ENCODE measurements around the gene ATRNL1. TPM values are rescaled to one million over a fixed set of nuclear protein-coding genes. Genes with fewer than 3 reads are reported as not detected.
"Not testable (repeated sequence)": the region's sequence is repeated elsewhere in the genome, so short reads cannot be mapped to it uniquely, and the experiment has no call there.

Gene ATRNL1
- total RNA-seq, 1 donor from 2014 or later = 66.0 TPM

- H3K27ac Mint-ChIP-seq (ENCODE audit: unreplicated experiment) = no peak overlapping the region
- DNase-seq (ENCODE audit: low spot score) = no peak
- peaks cover 5% of the 10 kb centered on the region for H3K4me1 Mint-ChIP-seq (ENCODE audit: low read depth)
- no peak overlapping the region for H3K4me3 Mint-ChIP-seq (ENCODE audit: unreplicated experiment)
- peaks cover 11% of the 10 kb centered on the region for H3K36me3 Mint-ChIP-seq (ENCODE audit: low read depth)
- H3K27me3 Mint-ChIP-seq (ENCODE audit: low read depth) = no peaks in the 10 kb centered on the region
- peaks cover 3% of the 10 kb centered on the region for H3K9me3 Mint-ChIP-seq (ENCODE audit: low read depth)
- TF ChIP-seq CTCF (IDR thresholded peaks at IDR 0.05) = no peak
These were observed 74.6 kb downstream of the ATRNL1 start for GRCh38 chr10:115167751-115168150.

GRCh38 chr10:115171392-115171960 is 78.3 kb downstream of the ATRNL1 start:
- peak; percentile 86 for TF ChIP-seq CTCF (IDR thresholded peaks at IDR 0.05)
- peaks cover 1% of the 10 kb centered on the region for H3K9me3 Mint-ChIP-seq (ENCODE audit: low read depth)
- no peaks in the 10 kb centered on the region for H3K27me3 Mint-ChIP-seq (ENCODE audit: low read depth)
- no peak overlapping the region for H3K4me3 Mint-ChIP-seq (ENCODE audit: unreplicated experiment)
- peaks cover 3% of the 10 kb centered on the region for H3K36me3 Mint-ChIP-seq (ENCODE audit: low read depth)
- peaks cover 5% of the 10 kb centered on the region for H3K4me1 Mint-ChIP-seq (ENCODE audit: low read depth)
- peak overlapping the region; percentile 73 for H3K27ac Mint-ChIP-seq (ENCODE audit: unreplicated experiment)
- DNase-seq (ENCODE audit: low spot score) = no peak

GRCh38 chr10:115173915-115174443 is 80.8 kb downstream of the ATRNL1 start:
- H3K27ac Mint-ChIP-seq (ENCODE audit: unreplicated experiment) = no peak overlapping the region
- H3K4me3 Mint-ChIP-seq (ENCODE audit: unreplicated experiment) = no peak overlapping the region
- no peaks in the 10 kb centered on the region for H3K36me3 Mint-ChIP-seq (ENCODE audit: low read depth)
- H3K4me1 Mint-ChIP-seq (ENCODE audit: low read depth) = peaks cover 5% of the 10 kb centered on the region
- no peak for TF ChIP-seq CTCF (IDR thresholded peaks at IDR 0.05)
- H3K9me3 Mint-ChIP-seq (ENCODE audit: low read depth) = no peaks in the 10 kb centered on the region
- no peak for DNase-seq (ENCODE audit: low spot score)
- H3K27me3 Mint-ChIP-seq (ENCODE audit: low read depth) = no peaks in the 10 kb centered on the region

GRCh38 chr10:115207276-115207675 is 114.1 kb downstream of the ATRNL1 start:
- H3K4me1 Mint-ChIP-seq (ENCODE audit: low read depth) = peaks cover 13% of the 10 kb centered on the region
- not testable (repeated sequence) for H3K9me3 Mint-ChIP-seq (ENCODE audit: low read depth); H3K27me3 Mint-ChIP-seq (ENCODE audit: low read depth); DNase-seq (ENCODE audit: low spot score); H3K4me3 Mint-ChIP-seq (ENCODE audit: unreplicated experiment); H3K36me3 Mint-ChIP-seq (ENCODE audit: low read depth)
- H3K27ac Mint-ChIP-seq (ENCODE audit: unreplicated experiment) = peak overlapping the region; percentile 14

GRCh38 chr10:115209133-115209532 is 116.0 kb downstream of the ATRNL1 start:
- peak overlapping the region; percentile 8 for H3K27ac Mint-ChIP-seq (ENCODE audit: unreplicated experiment)
- peaks cover 13% of the 10 kb centered on the region for H3K4me1 Mint-ChIP-seq (ENCODE audit: low read depth)
- no peaks in the 10 kb centered on the region for H3K36me3 Mint-ChIP-seq (ENCODE audit: low read depth)
- TF ChIP-seq CTCF (IDR thresholded peaks at IDR 0.05) = no peak
- no peaks in the 10 kb centered on the region for H3K27me3 Mint-ChIP-seq (ENCODE audit: low read depth)
- no peak for DNase-seq (ENCODE audit: low spot score)
- H3K4me3 Mint-ChIP-seq (ENCODE audit: unreplicated experiment) = no peak overlapping the region
- H3K9me3 Mint-ChIP-seq (ENCODE audit: low read depth) = peaks cover 8% of the 10 kb centered on the region

- Mint-ChIP-seq H3K4me3 (ENCODE audit: unreplicated experiment) (no peak overlapping the region), H3K27ac (ENCODE audit: unreplicated experiment) (no peak overlapping the region), H3K36me3 (ENCODE audit: low read depth) (no peaks in the 10 kb centered on the region), H3K27me3 (ENCODE audit: low read depth) (no peaks in the 10 kb centered on the region), H3K4me1 (ENCODE audit: low read depth) (no peaks in the 10 kb centered on the region), H3K9me3 (ENCODE audit: low read depth) (peaks cover 3% of the 10 kb centered on the region)
- DNase-seq (ENCODE audit: low spot score) = no peak
- no peak for TF ChIP-seq CTCF (IDR thresholded peaks at IDR 0.05)
These were observed 121.7 kb downstream of the ATRNL1 start for GRCh38 chr10:115214829-115215228.
